RWPE2 (cell line): ENCODE data around the gene ITIH6.

Source experiments
- ATAC-seq: fragments of 200-7000 bp; cut with Tn5 transposase; 3 replicates; pipeline ENCODE4 v1.9.1; 2021; ENCODE audit warnings: low read depth
- DNase-seq: peaks from one replicate; pipeline ENCODE4 v3.0.0-alpha.2; 2020; ENCODE audit warnings: low spot score
- H3K27ac ChIP-seq: fragments of 450-650 bp; 2 replicates; pipeline ENCODE4 v1.5.1; 2017; ENCODE audit warnings: mild to moderate bottlenecking; ENCODE audit not compliant: poor library complexity, severe bottlenecking
- H3K27me3 ChIP-seq: fragments of 250-450 bp; sonication (Bioruptor Pico); 2 replicates; pipeline ENCODE4 v1.5.1; 2021; ENCODE audit warnings: mild to moderate bottlenecking, moderate library complexity; ENCODE audit not compliant: insufficient read depth, poor library complexity, severe bottlenecking
- H3K36me3 ChIP-seq: fragments of 250-450 bp; sonication (Bioruptor Pico); 2 replicates; pipeline ENCODE4 v1.5.1; 2020; ENCODE audit warnings: low read depth, mild to moderate bottlenecking, moderate library complexity
- H3K4me1 ChIP-seq: fragments of 250-450 bp; sonication (Bioruptor Pico); 2 replicates; pipeline ENCODE4 v1.5.1; 2021; ENCODE audit warnings: mild to moderate bottlenecking, moderate library complexity; ENCODE audit not compliant: insufficient read depth, poor library complexity, severe bottlenecking
- H3K4me3 ChIP-seq: fragments of 250-450 bp; sonication (Bioruptor Pico); 2 replicates; pipeline ENCODE4 v1.5.1; 2021; ENCODE audit warnings: mild to moderate bottlenecking, moderate library complexity; ENCODE audit not compliant: severe bottlenecking
- H3K9me3 ChIP-seq: fragments of 250-450 bp; sonication (Bioruptor Pico); 2 replicates; pipeline ENCODE4 v1.5.1; 2021; ENCODE audit warnings: mild to moderate bottlenecking, moderate library complexity; ENCODE audit not compliant: severe bottlenecking
- CTCF ChIP-seq: fragments of 450-650 bp; IDR thresholded peaks from one replicate; pipeline ENCODE4 v1.5.1; 2017; ENCODE audit warnings: mild to moderate bottlenecking, moderate library complexity; ENCODE audit not compliant: poor library complexity, severe bottlenecking

Gene ITIH6

GRCh38 chrX:54758114-54759055, 39.7 kb downstream of the ITIH6 start:
- Histone ChIP-seq H3K27me3 (no peaks in the 10 kb centered on the region), H3K4me3 (no peak overlapping the region), H3K27ac (no peak overlapping the region), H3K36me3 (no peaks in the 10 kb centered on the region), H3K4me1 (no peaks in the 10 kb centered on the region), H3K9me3 (no peaks in the 10 kb centered on the region)
- DNase-seq (no peak), ATAC-seq (no peak)
- TF ChIP-seq CTCF, result no peak

- ATAC-seq, result no peak
- Histone ChIP-seq H3K4me3 (no peak overlapping the region), H3K9me3 (no peaks in the 10 kb centered on the region), H3K27ac (no peak overlapping the region), H3K27me3 (no peaks in the 10 kb centered on the region), H3K4me1 (no peaks in the 10 kb centered on the region), H3K36me3 (no peaks in the 10 kb centered on the region)
- DNase-seq, result no peak
- no peak for TF ChIP-seq CTCF
Measured at GRCh38 chrX:54754854-54755253, 43.2 kb downstream of the ITIH6 start.

GRCh38 chrX:54748626-54749025, 49.4 kb downstream of the ITIH6 start:
- no peaks in the 10 kb centered on the region for H3K4me1 ChIP-seq
- ATAC-seq (no peak), DNase-seq (no peak)
- no peaks in the 10 kb centered on the region for H3K9me3 ChIP-seq
- no peak overlapping the region for H3K4me3 ChIP-seq
- no peak for TF ChIP-seq CTCF
- no peaks in the 10 kb centered on the region for H3K36me3 ChIP-seq
- no peak overlapping the region for H3K27ac ChIP-seq
- H3K27me3 ChIP-seq, result no peaks in the 10 kb centered on the region

GRCh38 chrX:54747733-54748393, 50.2 kb downstream of the ITIH6 start:
- Histone ChIP-seq H3K4me1 (no peaks in the 10 kb centered on the region), H3K36me3 (no peaks in the 10 kb centered on the region), H3K4me3 (no peak overlapping the region), H3K27me3 (no peaks in the 10 kb centered on the region), H3K27ac (no peak overlapping the region), H3K9me3 (no peaks in the 10 kb centered on the region)
- DNase-seq (no peak), ATAC-seq (no peak)
- no peak for TF ChIP-seq CTCF
